GM12891 (cell line): ENCODE data around the gene WTAP.
"Not testable (repeated sequence)": the region's sequence is repeated elsewhere in the genome, so short reads cannot be mapped to it uniquely, and the experiment has no call there.

ENCODE experiments used
- DNase-seq: peaks from one replicate; pipeline ENCODE4 v3.0.0; 2011; ENCODE audit warnings: low spot score; ENCODE audit not compliant: insufficient read length
- FAIRE-seq: peaks from 2 replicates; lab custom pipeline; 2011; peaks lifted over from hg19 to GRCh38; lab: Jason Lieb, UNC
- PAX5 ChIP-seq: IDR thresholded peaks from 2 replicates; pipeline ENCODE4 v1.6.1; 2011; ENCODE audit warnings: low read length, moderate library complexity, mild to moderate bottlenecking; ENCODE audit not compliant: insufficient read depth, severe bottlenecking
- POLR2A ChIP-seq: IDR thresholded peaks from 2 replicates; pipeline ENCODE4 v1.6.1; 2011; ENCODE audit warnings: low read depth, low read length, control low read depth
- POLR2AphosphoS5 ChIP-seq: IDR thresholded peaks from 2 replicates; pipeline ENCODE4 v1.6.1; 2011; ENCODE audit warnings: low read depth, low read length, control low read depth
- POU2F2 ChIP-seq: IDR thresholded peaks from 2 replicates; pipeline ENCODE4 v1.6.1; 2011; ENCODE audit warnings: low read depth, mild to moderate bottlenecking, control low read depth, low read length, moderate library complexity
- SPI1 ChIP-seq: IDR thresholded peaks from 2 replicates; pipeline ENCODE4 v1.6.1; 2011; ENCODE audit warnings: low read depth, low read length, control low read depth
- TAF1 ChIP-seq: IDR thresholded peaks from 2 replicates; pipeline ENCODE4 v1.6.1; 2011; ENCODE audit warnings: low read depth, low read length, control low read depth

WTAP gene

DNA sequence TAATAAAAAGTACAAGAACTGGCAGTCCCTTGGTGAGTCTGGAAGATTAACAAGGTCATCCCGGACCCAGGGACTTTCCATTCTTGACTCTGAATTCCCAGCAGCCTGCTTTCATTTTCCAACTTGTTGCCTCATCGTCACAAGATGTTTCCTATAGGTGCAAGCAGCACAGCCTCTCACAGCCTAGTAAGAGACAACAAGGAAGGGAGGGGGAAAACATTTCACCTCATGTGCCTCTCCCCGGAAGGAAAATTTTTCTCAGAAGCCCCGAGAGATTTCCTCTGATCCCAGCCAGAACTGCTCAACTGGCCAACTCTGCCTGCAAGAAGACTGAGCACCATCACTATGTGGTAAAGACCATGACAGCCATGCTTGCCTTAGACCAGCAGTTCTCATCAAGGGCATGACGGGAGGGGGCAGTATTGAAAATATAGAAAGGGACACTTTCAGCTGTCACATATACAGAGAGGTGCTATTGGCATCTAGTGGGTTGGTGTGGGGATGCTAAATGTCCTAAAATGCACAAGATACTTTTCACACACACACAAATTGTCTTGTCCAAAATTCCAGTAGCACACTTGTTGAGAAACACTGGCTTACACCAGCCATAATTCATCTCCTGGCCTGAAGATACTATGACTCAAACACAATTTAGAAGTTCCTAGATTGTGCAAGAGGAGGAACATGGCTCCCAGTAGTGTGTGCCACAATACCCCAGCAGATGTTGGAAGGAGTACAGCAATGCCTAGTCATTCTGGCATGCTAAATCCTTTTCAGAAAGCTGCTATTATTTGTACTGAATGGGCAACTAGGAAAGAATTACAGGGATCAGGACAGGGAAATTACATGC lies 10.8 kb upstream of the WTAP start:
- DNase-seq (no peak), FAIRE-seq (no peak)
- TF ChIP-seq PAX5 (no peak), POLR2AphosphoS5 (no peak), SPI1 (no peak), TAF1 (no peak), POU2F2 (no peak)

DNA sequence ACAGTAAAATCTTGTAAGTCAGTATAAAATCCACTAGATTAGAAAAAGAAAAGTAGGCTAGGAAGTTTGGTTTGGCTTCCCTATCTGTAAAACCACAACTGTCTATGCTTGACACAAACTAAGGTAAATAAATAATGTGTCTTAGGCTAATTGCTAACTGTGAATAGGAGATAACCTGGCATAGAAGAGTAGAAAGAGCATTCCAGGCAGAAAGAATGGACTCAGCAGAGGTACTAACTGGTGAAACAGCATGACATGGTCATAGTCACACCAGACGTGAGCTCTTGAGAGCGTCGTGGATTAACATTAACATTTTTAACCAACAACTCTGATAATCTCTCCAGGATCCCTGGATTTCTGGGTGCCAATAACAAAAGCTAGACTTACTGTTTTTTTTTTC lies 8.7 kb upstream of the WTAP start:
- TF ChIP-seq PAX5 (no peak), POLR2A (no peak)
- FAIRE-seq (no peak), DNase-seq (no peak)

DNA sequence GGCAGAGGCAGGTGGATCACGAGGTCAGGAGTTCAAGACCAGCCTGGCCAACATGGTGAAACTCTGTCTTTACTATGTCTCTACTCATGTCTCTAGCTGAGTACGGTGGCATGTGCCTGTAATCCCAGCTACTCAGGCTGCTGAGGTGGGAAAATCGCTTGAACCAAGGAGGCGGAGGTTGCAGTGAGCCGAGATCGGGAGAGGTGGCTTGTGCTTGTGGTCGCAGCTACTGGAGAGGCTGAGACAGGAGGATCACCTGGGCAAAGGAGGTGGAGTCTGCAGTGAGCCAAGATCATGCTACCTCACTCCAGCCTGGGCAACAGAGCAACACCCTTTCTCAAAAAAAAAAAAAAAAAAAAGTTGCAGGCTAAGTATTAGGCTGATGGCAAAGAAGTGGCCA lies 8.0 kb upstream of the WTAP start:
- TF ChIP-seq POU2F2 (no peak), PAX5 (no peak), TAF1 (no peak), POLR2AphosphoS5 (no peak), POLR2A (no peak), SPI1 (no peak)
- no peak for DNase-seq
- no peak for FAIRE-seq

DNA sequence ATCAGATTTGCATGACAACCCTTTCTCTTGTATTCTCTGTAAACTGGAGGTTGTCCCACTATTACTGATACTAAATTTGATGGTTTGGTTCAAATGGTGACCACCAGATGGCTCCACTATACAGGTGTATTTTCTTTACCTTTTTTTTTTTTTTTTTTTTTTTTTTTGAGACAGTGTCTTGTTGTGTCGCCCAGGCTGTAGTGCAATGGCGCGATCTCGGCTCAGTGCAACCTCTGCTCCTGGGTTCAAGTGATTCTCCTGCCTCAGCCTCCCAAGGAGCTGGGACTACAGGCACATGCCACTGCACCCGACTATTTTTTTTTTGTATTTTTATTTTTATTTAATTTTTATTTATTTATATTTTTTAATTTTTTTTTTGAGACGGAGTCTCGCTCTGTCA lies 6.6 kb upstream of the WTAP start:
- FAIRE-seq (no peak), DNase-seq (peak; percentile 8)
- TF ChIP-seq TAF1 (no peak), SPI1 (no peak), POU2F2 (no peak), POLR2A (no peak), PAX5 (no peak), POLR2AphosphoS5 (no peak)

DNA sequence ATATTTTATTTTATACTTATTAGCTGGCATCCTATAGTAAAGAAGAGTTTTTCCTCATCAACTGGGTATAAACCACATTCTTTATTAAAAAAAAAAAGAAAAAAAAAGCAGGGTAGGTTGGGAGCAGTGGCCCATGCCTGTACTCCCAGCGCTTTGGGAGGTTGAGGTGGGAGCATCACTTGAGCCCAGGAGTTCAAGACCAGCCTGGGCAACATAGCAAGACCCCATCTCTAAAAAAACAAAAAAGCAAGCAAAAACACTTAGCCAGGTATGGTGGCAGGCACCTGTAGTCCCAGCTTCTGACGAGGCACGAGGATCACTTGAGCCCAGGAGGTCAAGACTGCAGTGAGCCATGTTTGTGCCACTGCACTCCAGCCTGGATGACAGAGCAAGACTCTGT lies 5.3 kb upstream of the WTAP start:
- DNase-seq, FAIRE-seq: not testable (repeated sequence)

DNA sequence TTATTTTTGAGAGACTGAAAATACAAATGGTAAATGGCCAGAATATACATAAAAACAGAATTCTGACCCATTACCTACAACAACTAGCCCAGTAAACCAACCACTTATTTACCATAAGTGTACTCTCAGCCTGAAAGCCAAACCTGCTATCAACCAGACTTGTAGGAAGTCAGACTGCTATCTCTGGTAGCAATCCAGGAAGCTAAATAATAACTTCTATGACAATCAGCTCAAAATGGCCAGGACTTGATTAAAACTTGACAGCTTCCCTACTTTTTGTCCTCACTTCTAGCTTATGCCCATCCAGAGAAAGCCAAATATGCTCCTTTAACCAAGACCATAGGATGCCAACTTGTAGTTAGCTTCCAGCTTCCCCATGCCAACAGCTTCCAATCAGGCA lies 4.7 kb upstream of the WTAP start:
- no peak for FAIRE-seq
- TF ChIP-seq TAF1 (no peak), PAX5 (no peak), POLR2AphosphoS5 (no peak), POLR2A (no peak)
- no peak for DNase-seq

GRCh38 chr6:159723259-159723658 lies 4.0 kb upstream of the WTAP start:
- FAIRE-seq = no peak
- TF ChIP-seq TAF1 = no peak
- TF ChIP-seq POU2F2 = no peak
- no peak for TF ChIP-seq POLR2AphosphoS5
- TF ChIP-seq POLR2A = no peak
- TF ChIP-seq SPI1 = no peak
- TF ChIP-seq PAX5 = no peak

DNA sequence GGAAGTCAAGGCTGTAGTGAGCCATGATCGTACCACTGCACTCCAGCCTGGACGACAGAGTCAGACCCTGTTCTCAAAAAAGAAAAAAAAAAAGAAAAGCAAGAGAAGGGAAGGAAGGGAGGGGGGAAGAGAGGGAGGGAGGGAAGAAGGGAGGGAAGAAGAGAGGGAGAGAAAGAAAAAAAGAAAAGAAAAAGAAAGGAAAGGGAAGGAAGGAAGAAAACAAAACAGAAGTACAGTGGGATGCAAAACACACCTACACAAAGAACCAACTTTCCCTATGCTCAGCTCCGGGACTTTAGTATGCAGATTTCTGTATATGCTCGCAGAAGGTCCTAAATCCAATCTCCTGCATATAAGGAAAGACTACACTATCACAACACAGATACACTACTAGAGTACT lies 2.5 kb upstream of the WTAP start:
- FAIRE-seq (no peak), DNase-seq (no peak)
- TF ChIP-seq PAX5 = no peak
- TF ChIP-seq SPI1 = no peak
- no peak for TF ChIP-seq POLR2AphosphoS5
- TF ChIP-seq POLR2A = no peak
- TF ChIP-seq TAF1 = no peak
- no peak for TF ChIP-seq POU2F2

More at GRCh38 chr6:159723259-159723658, 4.0 kb upstream of the WTAP start:
- no peak for DNase-seq

- FAIRE-seq = not testable (repeated sequence)
These were observed 2.1 kb upstream of the WTAP start for GRCh38 chr6:159725208-159725607.

DNA sequence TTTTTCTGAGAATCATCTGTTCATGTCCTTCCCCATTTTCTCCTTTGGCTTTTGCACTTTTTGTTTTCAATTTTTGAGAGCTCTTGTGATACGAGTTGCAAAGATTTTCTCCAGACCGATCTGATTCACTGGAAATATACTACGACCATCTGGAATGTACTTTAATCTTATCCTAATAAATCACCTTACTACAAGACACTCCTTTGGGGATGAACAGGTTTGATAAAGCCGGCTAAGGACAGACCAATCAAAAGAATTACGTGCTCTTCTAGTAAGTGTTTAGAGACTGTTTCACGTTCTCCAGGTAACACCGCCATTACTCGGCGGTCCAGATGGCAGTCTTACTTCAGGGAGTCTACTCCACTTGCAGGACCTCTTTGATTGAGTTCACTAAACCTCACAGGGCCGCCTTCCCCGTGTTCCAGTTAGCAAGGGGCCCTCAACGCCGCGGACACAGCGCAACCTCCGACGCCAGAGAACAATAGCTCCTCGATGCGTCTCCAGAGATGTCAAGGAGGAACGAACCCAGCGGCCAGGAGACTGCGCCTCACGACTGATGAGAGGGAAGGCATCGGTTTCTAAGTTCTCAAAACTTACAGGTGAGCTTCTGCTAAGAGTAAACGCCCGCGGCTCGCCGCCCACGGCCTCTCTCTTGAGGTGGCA lies 920 bp upstream of the WTAP start:
- DNase-seq (no peak), FAIRE-seq (no peak)

More at GRCh38 chr6:159725208-159725607, 2.1 kb upstream of the WTAP start:
- not testable (repeated sequence) for DNase-seq

More for the DNA sequence above, 920 bp upstream of the WTAP start:
- TF ChIP-seq PAX5 (no peak), TAF1 (no peak), SPI1 (no peak), POLR2AphosphoS5 (no peak), POU2F2 (no peak), POLR2A (no peak)
